ENCODE results near the gene CD83. TPM values are rescaled to one million over a fixed set of nuclear protein-coding genes. Genes with fewer than 3 reads are reported as not detected.

CD83 gene
- total and polyA plus RNA-seq, 4 donors = 0.35 to 4.2 (median 0.60) TPM

DNA sequence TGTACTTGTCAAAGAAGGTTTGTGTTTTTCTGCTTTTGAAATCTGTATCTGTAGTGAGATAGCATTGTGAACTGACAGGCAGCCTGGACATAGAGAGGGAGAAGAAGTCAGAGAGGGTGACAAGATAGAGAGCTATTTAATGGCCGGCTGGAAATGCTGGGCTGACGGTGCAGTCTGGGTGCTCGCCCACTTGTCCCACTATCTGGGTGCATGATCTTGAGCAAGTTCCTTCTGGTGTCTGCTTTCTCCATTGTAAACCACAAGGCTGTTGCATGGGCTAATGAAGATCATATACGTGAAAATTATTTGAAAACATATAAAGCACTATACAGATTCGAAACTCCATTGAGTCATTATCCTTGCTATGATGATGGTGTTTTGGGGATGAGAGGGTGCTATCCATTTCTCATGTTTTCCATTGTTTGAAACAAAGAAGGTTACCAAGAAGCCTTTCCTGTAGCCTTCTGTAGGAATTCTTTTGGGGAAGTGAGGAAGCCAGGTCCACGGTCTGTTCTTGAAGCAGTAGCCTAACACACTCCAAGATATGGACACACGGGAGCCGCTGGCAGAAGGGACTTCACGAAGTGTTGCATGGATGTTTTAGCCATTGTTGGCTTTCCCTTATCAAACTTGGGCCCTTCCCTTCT, 18.4 kb downstream of the CD83 start:
- no peak for DNase-seq (ENCODE audit: low spot score)
- no peaks in the 10 kb centered on the region for H3K27me3 ChIP-seq (ENCODE audit: control insufficient read depth in 4 of 4, insufficient read depth in 4 of 4, low read length in 3 of 4)
- H3K27ac ChIP-seq (ENCODE audit: low read depth in 1 of 2, low read length in 2 of 2) = no peak overlapping the region
- WGBS = 91% methylated on average over 9 of the region's 9 CpGs
- no peak overlapping the region for H3K9ac ChIP-seq (ENCODE audit: low read depth in 1 of 2, low read length in 2 of 2)
- TF ChIP-seq EGR1 (IDR thresholded peaks at IDR 0.05; ENCODE audit: low read depth in 2 of 2) = no peak
- no peak for TF ChIP-seq JUND (IDR thresholded peaks at IDR 0.05)
- no peak for TF ChIP-seq SP1 (IDR thresholded peaks at IDR 0.05)
- TF ChIP-seq GABPA (IDR thresholded peaks at IDR 0.05 in 1 of 2, conservative IDR thresholded peaks at IDR 0.05 in 1 of 2) = no peak
- TF ChIP-seq NR2F2 (IDR thresholded peaks at IDR 0.05) = no peak
- TF ChIP-seq TAF1 (conservative IDR thresholded peaks at IDR 0.05) = no peak
- TF ChIP-seq, protein P1, sequence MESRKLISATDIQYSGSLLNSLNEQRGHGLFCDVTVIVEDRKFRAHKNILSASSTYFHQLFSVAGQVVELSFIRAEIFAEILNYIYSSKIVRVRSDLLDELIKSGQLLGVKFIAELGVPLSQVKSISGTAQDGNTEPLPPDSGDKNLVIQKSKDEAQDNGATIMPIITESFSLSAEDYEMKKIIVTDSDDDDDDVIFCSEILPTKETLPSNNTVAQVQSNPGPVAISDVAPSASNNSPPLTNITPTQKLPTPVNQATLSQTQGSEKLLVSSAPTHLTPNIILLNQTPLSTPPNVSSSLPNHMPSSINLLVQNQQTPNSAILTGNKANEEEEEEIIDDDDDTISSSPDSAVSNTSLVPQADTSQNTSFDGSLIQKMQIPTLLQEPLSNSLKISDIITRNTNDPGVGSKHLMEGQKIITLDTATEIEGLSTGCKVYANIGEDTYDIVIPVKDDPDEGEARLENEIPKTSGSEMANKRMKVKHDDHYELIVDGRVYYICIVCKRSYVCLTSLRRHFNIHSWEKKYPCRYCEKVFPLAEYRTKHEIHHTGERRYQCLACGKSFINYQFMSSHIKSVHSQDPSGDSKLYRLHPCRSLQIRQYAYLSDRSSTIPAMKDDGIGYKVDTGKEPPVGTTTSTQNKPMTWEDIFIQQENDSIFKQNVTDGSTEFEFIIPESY (IDR thresholded peaks at IDR 0.05) = no peak
- TF ChIP-seq HNF4G (IDR thresholded peaks at IDR 0.05) = no peak
- TF ChIP-seq, protein P2, sequence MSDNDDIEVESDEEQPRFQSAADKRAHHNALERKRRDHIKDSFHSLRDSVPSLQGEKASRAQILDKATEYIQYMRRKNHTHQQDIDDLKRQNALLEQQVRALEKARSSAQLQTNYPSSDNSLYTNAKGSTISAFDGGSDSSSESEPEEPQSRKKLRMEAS (IDR thresholded peaks at IDR 0.05) = no peak
- no peak for TF ChIP-seq YY1 (IDR thresholded peaks at IDR 0.05)
- no peak for TF ChIP-seq FOXA1 (IDR thresholded peaks at IDR 0.05)
- TF ChIP-seq ATF3 (IDR thresholded peaks at IDR 0.05) = no peak
- TF ChIP-seq RAD21 (IDR thresholded peaks at IDR 0.05) = no peak
- no peak for TF ChIP-seq RXRA (IDR thresholded peaks at IDR 0.05)
- TF ChIP-seq HNF4A (conservative IDR thresholded peaks at IDR 0.05) = no peak
- TF ChIP-seq FOXA2 (IDR thresholded peaks at IDR 0.05) = no peak
- no peak for TF ChIP-seq REST (IDR thresholded peaks at IDR 0.05)
- peaks cover 0 to 7% (median 0%) of the 10 kb centered on the region in 4 donors for H3K4me1 ChIP-seq (ENCODE audit: control insufficient read depth in 4 of 4, insufficient read depth in 4 of 4, low read length in 3 of 4)
- H3K9me3 ChIP-seq (ENCODE audit: control insufficient read depth in 4 of 4, low read length in 3 of 4) = no peaks in the 10 kb centered on the region
- no peak overlapping the region for H3K4me3 ChIP-seq (ENCODE audit: low read depth in 1 of 3, low read length in 3 of 3)
- peaks cover 0 to 3% (median 0%) of the 10 kb centered on the region in 4 donors for H3K36me3 ChIP-seq (ENCODE audit: control insufficient read depth in 4 of 4, insufficient read depth in 3 of 4, low read depth in 1 of 4, low read length in 3 of 4)

GRCh38 chr6:14138701-14139215, 21.2 kb downstream of the CD83 start:
- no peak for DNase-seq (ENCODE audit: low spot score)
- peaks cover 0 to 3% (median 0%) of the 10 kb centered on the region in 4 donors for H3K36me3 ChIP-seq (ENCODE audit: control insufficient read depth in 4 of 4, insufficient read depth in 3 of 4, low read depth in 1 of 4, low read length in 3 of 4)
- H3K9ac ChIP-seq (ENCODE audit: low read depth in 1 of 2, low read length in 2 of 2) = no peak overlapping the region
- no peaks in the 10 kb centered on the region for H3K4me1 ChIP-seq (ENCODE audit: control insufficient read depth in 4 of 4, insufficient read depth in 4 of 4, low read length in 3 of 4)
- H3K27me3 ChIP-seq (ENCODE audit: control insufficient read depth in 4 of 4, insufficient read depth in 4 of 4, low read length in 3 of 4) = no peaks in the 10 kb centered on the region
- H3K4me3 ChIP-seq (ENCODE audit: low read depth in 1 of 3, low read length in 3 of 3) = no peak overlapping the region
- 93% methylated on average over 9 of the region's 9 CpGs for WGBS
- no peak overlapping the region for H3K27ac ChIP-seq (ENCODE audit: low read depth in 1 of 2, low read length in 2 of 2)
- H3K9me3 ChIP-seq (ENCODE audit: control insufficient read depth in 4 of 4, low read length in 3 of 4) = no peaks in the 10 kb centered on the region
- no peak for TF ChIP-seq REST (IDR thresholded peaks at IDR 0.05)
- TF ChIP-seq RXRA (IDR thresholded peaks at IDR 0.05) = no peak
- no peak for TF ChIP-seq FOXA1 (IDR thresholded peaks at IDR 0.05)
- no peak for TF ChIP-seq RAD21 (IDR thresholded peaks at IDR 0.05)
- TF ChIP-seq ATF3 (IDR thresholded peaks at IDR 0.05) = no peak
- TF ChIP-seq, protein P1 (IDR thresholded peaks at IDR 0.05) = no peak
- TF ChIP-seq JUND (IDR thresholded peaks at IDR 0.05) = no peak
- no peak for TF ChIP-seq YY1 (IDR thresholded peaks at IDR 0.05)
- no peak for TF ChIP-seq TAF1 (conservative IDR thresholded peaks at IDR 0.05)
- TF ChIP-seq HNF4A (conservative IDR thresholded peaks at IDR 0.05) = no peak
- no peak for TF ChIP-seq NR2F2 (IDR thresholded peaks at IDR 0.05)
- TF ChIP-seq SP1 (IDR thresholded peaks at IDR 0.05) = no peak

Data from liver (tissue), 9 donors.